ENCODE measurements around the gene SPTBN4. TPM values are rescaled to one million over a fixed set of nuclear protein-coding genes. Genes with fewer than 3 reads are reported as not detected.
A peak's percentile ranks its signal among the peaks of the same experiment; 100 is the strongest.

The SPTBN4 gene
- total RNA-seq, 1 experiment from 2014 or later: 0.63 TPM

DNA sequence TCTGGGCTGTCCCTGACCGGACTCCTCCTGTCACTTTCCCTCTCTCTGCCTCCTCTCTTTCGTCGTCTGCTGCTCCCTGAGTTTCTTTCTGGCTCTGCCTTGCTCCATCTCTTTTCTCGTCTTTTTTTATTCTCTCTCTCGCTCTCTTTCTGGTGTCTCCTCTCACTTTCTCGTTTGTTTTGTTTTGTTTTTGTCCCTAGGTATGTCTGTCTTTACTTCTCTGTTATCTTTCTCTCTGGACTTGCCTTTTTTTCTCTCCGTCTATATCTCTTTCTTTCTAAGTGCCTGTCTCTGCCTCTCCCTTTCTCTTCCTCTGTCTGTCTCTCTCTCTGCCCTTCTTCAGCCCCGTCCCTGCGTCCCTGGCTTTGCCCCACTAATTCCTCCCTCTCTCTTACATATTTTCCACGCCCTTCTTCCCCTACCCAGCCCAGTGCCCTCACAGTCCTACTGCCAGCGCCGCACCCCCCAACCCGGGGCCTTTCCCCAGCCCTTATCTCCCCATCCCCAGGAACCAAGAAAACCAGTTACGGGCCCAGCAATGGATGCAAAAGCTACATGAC, 61.8 kb downstream of the SPTBN4 start:
- BruUV-seq (replicated peaks): no TSS peak
- H3K27me3 Mint-ChIP-seq (ENCODE audit: insufficient read depth, unreplicated experiment): no peaks in the 10 kb centered on the region
- TF ChIP-seq, protein P1, sequence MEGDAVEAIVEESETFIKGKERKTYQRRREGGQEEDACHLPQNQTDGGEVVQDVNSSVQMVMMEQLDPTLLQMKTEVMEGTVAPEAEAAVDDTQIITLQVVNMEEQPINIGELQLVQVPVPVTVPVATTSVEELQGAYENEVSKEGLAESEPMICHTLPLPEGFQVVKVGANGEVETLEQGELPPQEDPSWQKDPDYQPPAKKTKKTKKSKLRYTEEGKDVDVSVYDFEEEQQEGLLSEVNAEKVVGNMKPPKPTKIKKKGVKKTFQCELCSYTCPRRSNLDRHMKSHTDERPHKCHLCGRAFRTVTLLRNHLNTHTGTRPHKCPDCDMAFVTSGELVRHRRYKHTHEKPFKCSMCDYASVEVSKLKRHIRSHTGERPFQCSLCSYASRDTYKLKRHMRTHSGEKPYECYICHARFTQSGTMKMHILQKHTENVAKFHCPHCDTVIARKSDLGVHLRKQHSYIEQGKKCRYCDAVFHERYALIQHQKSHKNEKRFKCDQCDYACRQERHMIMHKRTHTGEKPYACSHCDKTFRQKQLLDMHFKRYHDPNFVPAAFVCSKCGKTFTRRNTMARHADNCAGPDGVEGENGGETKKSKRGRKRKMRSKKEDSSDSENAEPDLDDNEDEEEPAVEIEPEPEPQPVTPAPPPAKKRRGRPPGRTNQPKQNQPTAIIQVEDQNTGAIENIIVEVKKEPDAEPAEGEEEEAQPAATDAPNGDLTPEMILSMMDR (IDR thresholded peaks at IDR 0.05; ENCODE audit: unreplicated experiment): no peak
- POLR2A ChIA-PET: no interaction called here
- intact Hi-C loops (cut with micrococcal nuclease): loop anchor here (1.0 to 10.0 kb wide), 3 partner anchors 70 to 384 kb away; no protein-coding TSS in a partner anchor
- H3K4me3 Mint-ChIP-seq (ENCODE audit: unreplicated experiment): no peak overlapping the region
- peaks cover 14% of the 10 kb centered on the region for H3K4me1 Mint-ChIP-seq (ENCODE audit: insufficient read depth, unreplicated experiment)
- no peaks in the 10 kb centered on the region for H3K36me3 Mint-ChIP-seq (ENCODE audit: insufficient read depth, unreplicated experiment)
- H3K27ac Mint-ChIP-seq (ENCODE audit: low read depth, unreplicated experiment): no peak overlapping the region
- no peak for DNase-seq (ENCODE audit: unreplicated experiment)
- CTCF ChIA-PET: interaction anchor here (0.6 to 1.8 kb wide), 9 partner anchors 10 to 223 kb away, joined by 3 to 5 read pairs (median 4); partner anchors contain the start of gene SERTAD1
- H3K9me3 Mint-ChIP-seq (ENCODE audit: unreplicated experiment): peaks cover 4% of the 10 kb centered on the region

- Mint-ChIP-seq H3K9me3 (ENCODE audit: unreplicated experiment) (peaks cover 8% of the 10 kb centered on the region), H3K27me3 (ENCODE audit: insufficient read depth, unreplicated experiment) (no peaks in the 10 kb centered on the region), H3K36me3 (ENCODE audit: insufficient read depth, unreplicated experiment) (no peaks in the 10 kb centered on the region), H3K4me3 (ENCODE audit: unreplicated experiment) (peak overlapping the region; percentile 64), H3K27ac (ENCODE audit: low read depth, unreplicated experiment) (no peak overlapping the region), H3K4me1 (ENCODE audit: insufficient read depth, unreplicated experiment) (peaks cover 14% of the 10 kb centered on the region)
- no TSS peak for BruUV-seq (replicated peaks)
- ChIA-PET CTCF (interaction anchor here (0.6 to 1.8 kb wide), 14 partner anchors 9 to 1472 kb away, joined by 3 to 5 read pairs (median 4); partner anchors contain the start of gene SERTAD1), POLR2A (no interaction called here)
- DNase-seq (ENCODE audit: unreplicated experiment): peak; percentile 79
- TF ChIP-seq, protein P1 (IDR thresholded peaks at IDR 0.05; ENCODE audit: unreplicated experiment): peak; percentile 95
- intact Hi-C loops (cut with micrococcal nuclease): loop anchor here (1.0 to 10.0 kb wide), 3 partner anchors 69 to 385 kb away; no protein-coding TSS in a partner anchor
Observed at GRCh38 chr19:40529093-40529954, 62.5 kb downstream of the SPTBN4 start.

- Mint-ChIP-seq H3K27me3 (ENCODE audit: insufficient read depth, unreplicated experiment) (no peaks in the 10 kb centered on the region), H3K27ac (ENCODE audit: low read depth, unreplicated experiment) (no peak overlapping the region), H3K4me1 (ENCODE audit: insufficient read depth, unreplicated experiment) (peaks cover 14% of the 10 kb centered on the region), H3K36me3 (ENCODE audit: insufficient read depth, unreplicated experiment) (no peaks in the 10 kb centered on the region), H3K4me3 (ENCODE audit: unreplicated experiment) (peak overlapping the region; percentile 64), H3K9me3 (ENCODE audit: unreplicated experiment) (peaks cover 8% of the 10 kb centered on the region)
- TF ChIP-seq, protein P1 (IDR thresholded peaks at IDR 0.05; ENCODE audit: unreplicated experiment): no peak
- no TSS peak for BruUV-seq (replicated peaks)
- no peak for DNase-seq (ENCODE audit: unreplicated experiment)
- CTCF ChIA-PET: interaction anchor here (0.5 to 1.8 kb wide), 8 partner anchors 10 to 1473 kb away, joined by 3 to 5 read pairs (median 4); no protein-coding TSS in a partner anchor
- intact Hi-C loops (cut with micrococcal nuclease): no loop called here
- POLR2A ChIA-PET: no interaction called here
Observed at GRCh38 chr19:40530091-40530901, 63.5 kb downstream of the SPTBN4 start.
